ENCODE measurements around the gene ASB8.

Gene ASB8

DNA sequence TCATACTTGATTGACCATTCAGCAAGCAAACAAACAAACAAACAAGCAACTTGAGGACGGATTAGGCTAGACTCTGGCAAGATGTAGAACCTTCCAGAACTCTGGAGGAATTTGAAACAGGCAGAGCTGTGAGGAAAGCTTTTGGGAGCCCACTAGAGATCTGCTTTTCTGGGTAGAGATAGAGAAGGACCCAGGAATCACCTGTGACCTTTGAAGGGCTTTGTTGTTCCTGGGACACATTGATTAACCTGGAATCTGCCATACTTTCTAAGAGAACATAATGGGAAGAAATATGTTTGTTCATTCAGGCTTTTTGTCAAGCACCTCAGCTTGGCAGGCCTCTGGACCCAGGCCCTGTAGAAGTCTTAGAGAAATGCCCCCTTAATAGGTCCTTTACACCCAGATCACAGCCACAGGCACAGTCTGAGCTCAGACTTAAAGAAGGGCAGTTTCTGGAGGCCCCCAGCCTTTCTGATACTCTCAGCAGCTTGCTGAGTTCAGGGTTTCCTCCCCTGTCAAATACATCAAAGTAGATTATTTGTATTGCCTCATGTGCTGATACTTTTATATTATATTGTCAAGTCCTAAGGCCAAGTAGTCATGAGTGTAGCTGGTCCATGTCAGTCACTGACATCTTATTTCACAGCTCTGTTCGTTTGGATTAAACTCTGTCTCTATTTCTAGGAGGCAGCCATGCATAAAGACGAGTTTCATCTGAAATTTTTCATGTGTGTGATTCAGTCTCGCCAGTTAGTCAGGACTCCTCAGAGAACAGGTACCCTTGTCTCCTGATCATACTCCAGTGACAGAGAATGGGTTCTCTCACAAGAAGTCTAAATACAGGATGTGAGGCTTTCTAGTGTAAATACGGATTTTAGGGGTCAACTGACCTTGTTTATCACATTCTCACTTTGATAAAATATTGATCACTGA lies 50.4 kb downstream of the ASB8 start:
- no peak for DNase-seq (ENCODE audit: low spot score)
- no peak for FAIRE-seq

DNA sequence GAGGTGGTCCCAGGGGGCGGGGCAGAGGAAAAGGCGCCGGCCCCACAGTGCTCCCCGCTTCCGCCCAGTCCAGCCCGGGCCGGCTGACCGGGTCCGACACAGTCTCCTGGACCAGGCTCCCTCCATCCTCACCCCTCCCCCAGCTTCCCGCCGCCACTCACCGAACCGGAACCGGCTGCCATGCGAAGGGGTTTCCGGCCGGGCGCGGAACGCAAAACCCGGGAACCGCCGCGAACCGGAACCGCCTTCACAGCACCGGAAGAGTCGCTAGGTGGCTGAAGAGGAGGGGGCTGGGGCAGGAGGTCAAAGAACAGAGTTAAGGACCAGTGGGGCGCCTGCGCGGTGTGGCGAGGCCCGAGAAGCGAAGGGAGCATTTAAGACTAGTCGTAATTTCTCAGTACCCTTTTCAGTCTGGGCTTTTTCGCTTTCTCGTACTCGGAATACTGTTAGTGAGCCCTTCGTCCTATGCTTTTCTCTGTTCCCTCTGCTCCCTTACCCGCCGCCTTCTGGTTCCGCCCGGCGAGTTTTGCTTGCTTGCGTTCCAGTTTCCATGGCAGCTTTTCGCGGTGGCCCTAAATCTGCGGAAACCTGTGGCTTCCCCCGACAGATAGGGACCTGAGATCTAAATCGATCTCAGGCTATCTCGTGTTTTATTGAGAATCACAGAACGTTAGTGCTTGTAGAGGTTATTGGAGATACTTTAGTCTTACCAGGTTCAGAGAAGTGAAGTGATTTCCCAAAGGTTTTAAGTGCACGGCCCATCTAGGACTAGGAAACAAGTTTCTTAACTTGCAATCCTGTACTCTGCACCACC lies 51.2 kb downstream of the ASB8 start, which contains the start of gene SENP1:
TSS of gene SENP1 (minus strand) at position 213 of the 814 bp plus-strand sequence. CDS start 4,607 bp downstream, outside the sequence.
- peak; percentile 72 for DNase-seq (ENCODE audit: low spot score)
- no peak for FAIRE-seq

- DNase-seq (ENCODE audit: low spot score) = no peak
- no peak for FAIRE-seq
Measured at GRCh38 chr12:48105321-48105866, 51.9 kb downstream of the ASB8 start.

DNA sequence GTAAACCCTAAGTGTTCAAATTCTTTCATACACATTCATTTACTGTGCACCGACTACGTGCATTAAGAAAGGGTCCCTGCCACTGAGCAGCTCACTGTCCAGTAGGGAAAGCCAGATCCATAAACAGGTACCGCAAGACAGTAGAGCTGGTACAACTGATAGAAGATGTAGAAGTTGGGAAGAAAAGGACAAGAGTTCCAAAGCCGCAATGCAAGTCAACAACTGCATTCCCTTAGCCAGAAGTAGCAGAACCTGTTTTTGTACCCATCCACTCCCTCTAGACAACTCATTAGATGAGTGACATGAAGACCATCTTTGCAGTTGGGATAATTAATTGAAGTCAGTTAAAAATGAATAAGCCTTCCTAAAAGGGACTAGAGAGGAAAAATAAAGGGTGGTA lies 52.8 kb downstream of the ASB8 start:
- DNase-seq (ENCODE audit: low spot score) = no peak

More for the DNA sequence above, 52.8 kb downstream of the ASB8 start:
- FAIRE-seq = no peak
